Measurements from ENCODE around the gene STIM2.

STIM2 gene

GRCh38 chr4:26862381-26862915 lies 1.8 kb downstream of the STIM2 start:
- Histone ChIP-seq H3K9ac (peak overlapping the region; percentile 94), H3K9me3 (no peaks in the 10 kb centered on the region; the same call in 1 of the 2 replicates), H3K27me3 (no peaks in the 10 kb centered on the region), H3K36me3 (peaks cover 6% of the 10 kb centered on the region; the same call in 1 of the 2 replicates), H3K4me2 (peak overlapping the region; percentile 86), H4K20me1 (peaks cover 44% of the 10 kb centered on the region), H3K4me1 (peaks cover 50% of the 10 kb centered on the region), H3K4me3 (peak overlapping the region; percentile 95), H3K27ac (peak overlapping the region; percentile 96)
- no peak for TF ChIP-seq Cebpa-rat (IDR thresholded peaks at IDR 0.05)

- Histone ChIP-seq H4K20me1 (peaks cover 54% of the 10 kb centered on the region), H3K27me3 (no peaks in the 10 kb centered on the region), H3K9ac (peak overlapping the region; percentile 44; the same call in 1 of the 2 replicates), H3K27ac (peak overlapping the region; percentile 96), H3K4me3 (peak overlapping the region; percentile 95), H3K4me1 (peaks cover 60% of the 10 kb centered on the region), H3K36me3 (peaks cover 6% of the 10 kb centered on the region; the same call in 1 of the 2 replicates), H3K9me3 (no peaks in the 10 kb centered on the region; the same call in 1 of the 2 replicates), H3K4me2 (peak overlapping the region; percentile 86)
- no peak for TF ChIP-seq Cebpa-rat (IDR thresholded peaks at IDR 0.05)
Observed at GRCh38 chr4:26863512-26863911, 2.9 kb downstream of the STIM2 start.

DNA sequence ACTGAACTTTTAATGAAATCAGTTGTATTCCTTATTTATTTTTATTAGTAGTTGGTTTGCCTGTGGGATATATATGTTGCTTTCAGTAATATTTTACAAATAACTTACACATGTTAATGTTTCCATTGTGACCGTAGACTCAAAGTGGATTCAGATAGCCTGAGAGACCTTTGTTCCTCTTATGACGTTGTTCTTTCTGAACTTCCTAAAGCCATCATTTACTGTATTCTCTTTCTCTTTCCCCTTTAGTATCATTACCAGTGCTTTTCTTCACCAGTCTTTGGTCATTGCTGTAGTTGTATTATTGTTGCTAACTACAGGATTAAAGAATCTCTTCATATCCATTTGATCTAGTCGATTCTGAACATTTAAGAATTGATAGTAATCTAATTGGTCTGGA lies 4.3 kb downstream of the STIM2 start:
- no peak overlapping the region for H3K9ac ChIP-seq
- no peak for TF ChIP-seq Cebpa-rat (IDR thresholded peaks at IDR 0.05)
- no peaks in the 10 kb centered on the region for H3K27me3 ChIP-seq
- no peak overlapping the region; the same call in 1 of the 2 replicates for H3K4me3 ChIP-seq
- peaks cover 12% of the 10 kb centered on the region; the same call in 1 of the 2 replicates for H3K36me3 ChIP-seq
- H3K4me1 ChIP-seq: peaks cover 66% of the 10 kb centered on the region
- no peak overlapping the region for H3K27ac ChIP-seq
- H3K4me2 ChIP-seq: peak overlapping the region; percentile 86
- peaks cover 2% of the 10 kb centered on the region; the same call in 1 of the 2 replicates for H3K9me3 ChIP-seq
- H4K20me1 ChIP-seq: peaks cover 64% of the 10 kb centered on the region

- H3K9ac ChIP-seq: no peak overlapping the region
- H3K36me3 ChIP-seq: peaks cover 20% of the 10 kb centered on the region; the same call in 1 of the 2 replicates
- H3K27ac ChIP-seq: no peak overlapping the region
- TF ChIP-seq Cebpa-rat (IDR thresholded peaks at IDR 0.05): no peak
- H3K4me3 ChIP-seq: no peak overlapping the region
- peaks cover 70% of the 10 kb centered on the region for H4K20me1 ChIP-seq
- H3K9me3 ChIP-seq: peaks cover 6% of the 10 kb centered on the region; the same call in 1 of the 2 replicates
- H3K27me3 ChIP-seq: no peaks in the 10 kb centered on the region
- H3K4me2 ChIP-seq: peak overlapping the region; percentile 72
- H3K4me1 ChIP-seq: peaks cover 76% of the 10 kb centered on the region
Observed at GRCh38 chr4:26866203-26866602, 5.6 kb downstream of the STIM2 start.

GRCh38 chr4:26866781-26867180 lies 6.1 kb downstream of the STIM2 start:
- no peak for TF ChIP-seq Cebpa-rat (IDR thresholded peaks at IDR 0.05)
- H3K27ac ChIP-seq: no peak overlapping the region
- peaks cover 6% of the 10 kb centered on the region; the same call in 1 of the 2 replicates for H3K9me3 ChIP-seq
- no peak overlapping the region for H3K9ac ChIP-seq
- peaks cover 71% of the 10 kb centered on the region for H4K20me1 ChIP-seq
- no peaks in the 10 kb centered on the region for H3K27me3 ChIP-seq
- peaks cover 20% of the 10 kb centered on the region; the same call in 1 of the 2 replicates for H3K36me3 ChIP-seq
- peak overlapping the region; percentile 72 for H3K4me2 ChIP-seq
- no peak overlapping the region for H3K4me3 ChIP-seq
- H3K4me1 ChIP-seq: peaks cover 81% of the 10 kb centered on the region

- Histone ChIP-seq H4K20me1 (peaks cover 63% of the 10 kb centered on the region), H3K9ac (peak overlapping the region; percentile 53), H3K9me3 (peaks cover 11% of the 10 kb centered on the region), H3K4me2 (peak overlapping the region; percentile 72), H3K4me3 (no peak overlapping the region), H3K36me3 (peaks cover 26% of the 10 kb centered on the region), H3K4me1 (peaks cover 89% of the 10 kb centered on the region), H3K27me3 (no peaks in the 10 kb centered on the region), H3K27ac (peak overlapping the region; percentile 57)
- TF ChIP-seq Cebpa-rat (IDR thresholded peaks at IDR 0.05): no peak
Observed at GRCh38 chr4:26867914-26868684, 7.5 kb downstream of the STIM2 start.

GRCh38 chr4:26870576-26871262 lies 10.1 kb downstream of the STIM2 start:
- Histone ChIP-seq H3K36me3 (peaks cover 39% of the 10 kb centered on the region), H3K4me1 (peaks cover 77% of the 10 kb centered on the region), H3K9me3 (peaks cover 25% of the 10 kb centered on the region), H4K20me1 (peaks cover 67% of the 10 kb centered on the region), H3K9ac (no peak overlapping the region), H3K4me3 (no peak overlapping the region), H3K4me2 (0 out of 2 replicates have a peak overlapping the region, but pooled peaks have one; percentile 39), H3K27me3 (no peaks in the 10 kb centered on the region), H3K27ac (no peak overlapping the region)
- no peak for TF ChIP-seq Cebpa-rat (IDR thresholded peaks at IDR 0.05)

- Histone ChIP-seq H3K27ac (no peak overlapping the region), H3K4me1 (peaks cover 68% of the 10 kb centered on the region), H3K4me2 (peak overlapping the region; percentile 39), H3K36me3 (peaks cover 41% of the 10 kb centered on the region), H4K20me1 (peaks cover 58% of the 10 kb centered on the region), H3K9me3 (peaks cover 31% of the 10 kb centered on the region), H3K27me3 (no peaks in the 10 kb centered on the region), H3K4me3 (no peak overlapping the region), H3K9ac (no peak overlapping the region)
- no peak for TF ChIP-seq Cebpa-rat (IDR thresholded peaks at IDR 0.05)
Observed at GRCh38 chr4:26871611-26872010, 11.0 kb downstream of the STIM2 start.

DNA sequence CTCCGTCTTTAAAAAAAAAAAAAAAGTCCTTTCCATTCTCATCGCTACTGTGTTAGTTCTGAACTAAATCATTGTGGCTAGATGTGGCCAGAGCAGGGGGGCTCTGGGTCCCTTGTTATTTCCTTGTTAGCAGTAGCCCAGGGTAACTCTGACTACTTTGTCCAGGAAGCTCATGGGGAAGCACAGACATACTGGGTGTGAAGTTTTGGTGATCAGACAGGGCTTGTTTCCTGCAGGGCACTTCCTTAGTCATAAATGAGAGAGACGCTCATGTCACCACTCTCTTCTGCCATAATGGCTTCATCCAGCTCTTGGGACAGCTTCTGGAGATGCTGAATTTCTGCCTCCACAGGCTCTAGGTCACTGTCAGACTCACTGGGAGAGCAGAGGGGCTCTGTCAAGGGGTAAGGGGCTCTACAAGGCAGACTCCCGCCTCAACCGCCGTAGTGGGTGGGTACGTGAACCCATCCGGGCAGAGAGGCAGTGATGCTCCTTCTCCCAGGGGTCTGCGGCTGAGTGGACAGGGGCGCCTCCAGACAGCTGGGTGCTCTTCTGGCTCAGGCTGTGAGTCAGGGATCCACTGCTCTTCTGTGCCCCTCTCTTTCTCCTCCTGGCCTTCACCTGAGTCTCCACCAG lies 12.9 kb downstream of the STIM2 start:
- Histone ChIP-seq H3K4me3 (no peak overlapping the region; the same call in 1 of the 2 replicates), H3K4me2 (peak overlapping the region; percentile 47), H3K27me3 (no peaks in the 10 kb centered on the region), H4K20me1 (peaks cover 45% of the 10 kb centered on the region), H3K9me3 (peaks cover 48% of the 10 kb centered on the region), H3K9ac (no peak overlapping the region), H3K36me3 (peaks cover 53% of the 10 kb centered on the region), H3K27ac (peak overlapping the region; percentile 42; the same call in 1 of the 2 replicates), H3K4me1 (peaks cover 49% of the 10 kb centered on the region)
- TF ChIP-seq Cebpa-rat (IDR thresholded peaks at IDR 0.05): no peak
